Activated B cell treated with CpG ODN at 0.5 μM for 24 hours (primary cell): ENCODE results near the gene SUPT3H. TPM values are rescaled to one million over a fixed set of nuclear protein-coding genes. Genes with fewer than 3 reads are reported as not detected.

Experiments used
- ATAC-seq: fragments of 200-7000 bp; cut with Tn5 transposase; one replicate; pipeline ENCODE4 v1.10.0; 2021; ENCODE audit warnings: low read depth, mild to moderate bottlenecking, moderate library complexity
- CTCF ChIA-PET: fragments of 350-600 bp; sonication (Branson Sonifier 250); formaldehyde crosslinking; loops from one replicate; lab custom pipeline; 2021; ENCODE audit warnings: antibody characterized with exemption; lab: Charles Lee
- POLR2A ChIA-PET: fragments of 350-600 bp; sonication (Branson Sonifier 250); formaldehyde crosslinking; loops from one replicate; lab custom pipeline; 2021; ENCODE audit warnings: antibody characterized with exemption; lab: Charles Lee
- DNase-seq: peaks from one replicate; pipeline ENCODE4 v3.0.0; 2022
- H3K27ac Mint-ChIP-seq: one replicate; pipeline ENCODE4 v1.8.0; 2020; ENCODE audit warnings: mixed read lengths
- H3K27me3 Mint-ChIP-seq: one replicate; pipeline ENCODE4 v1.8.0; 2021; ENCODE audit warnings: mixed read lengths
- H3K36me3 Mint-ChIP-seq: one replicate; pipeline ENCODE4 v1.8.0; 2021; ENCODE audit warnings: low read depth, mixed read lengths
- H3K4me1 Mint-ChIP-seq: one replicate; pipeline ENCODE4 v1.8.0; 2021; ENCODE audit warnings: mixed read lengths
- H3K4me3 Mint-ChIP-seq: one replicate; pipeline ENCODE4 v1.8.0; 2020; ENCODE audit warnings: mild to moderate bottlenecking, mixed read lengths
- H3K9me3 Mint-ChIP-seq: one replicate; pipeline ENCODE4 v1.8.0; 2020; ENCODE audit warnings: mixed read lengths
- intact Hi-C: fragments of 100-400 bp; cut with micrococcal nuclease; formaldehyde crosslinking; loops from one replicate; pipeline ENCODE4 v1.15.1; 2024
- total RNA-seq: library from RNA; stranded (reverse); gene quantifications from 2 replicates; pipeline ENCODE4 v1.2.3, GENCODE V29; 2022
- TF ChIP-seq, protein P1 (sequence below): fragments of 200-600 bp; IDR thresholded peaks from one replicate; pipeline ENCODE4 v1.8.0; 2022; ENCODE audit warnings: antibody characterized with exemption, mild to moderate bottlenecking

Gene SUPT3H
- total RNA-seq, 1 donor from 2014 or later, result 9.9 TPM

GRCh38 chr6:44956396-44956795 is 421.3 kb downstream of the SUPT3H start:
- POLR2A ChIA-PET, result no interaction called here
- intact Hi-C loops, result no loop called here
- ATAC-seq, result no peak
- Mint-ChIP-seq H3K4me1 (peaks cover 2% of the 10 kb centered on the region), H3K27me3 (no peaks in the 10 kb centered on the region), H3K36me3 (peaks cover 21% of the 10 kb centered on the region), H3K9me3 (peaks cover 6% of the 10 kb centered on the region), H3K27ac (no peak overlapping the region), H3K4me3 (no peak overlapping the region)
- TF ChIP-seq, protein P1, sequence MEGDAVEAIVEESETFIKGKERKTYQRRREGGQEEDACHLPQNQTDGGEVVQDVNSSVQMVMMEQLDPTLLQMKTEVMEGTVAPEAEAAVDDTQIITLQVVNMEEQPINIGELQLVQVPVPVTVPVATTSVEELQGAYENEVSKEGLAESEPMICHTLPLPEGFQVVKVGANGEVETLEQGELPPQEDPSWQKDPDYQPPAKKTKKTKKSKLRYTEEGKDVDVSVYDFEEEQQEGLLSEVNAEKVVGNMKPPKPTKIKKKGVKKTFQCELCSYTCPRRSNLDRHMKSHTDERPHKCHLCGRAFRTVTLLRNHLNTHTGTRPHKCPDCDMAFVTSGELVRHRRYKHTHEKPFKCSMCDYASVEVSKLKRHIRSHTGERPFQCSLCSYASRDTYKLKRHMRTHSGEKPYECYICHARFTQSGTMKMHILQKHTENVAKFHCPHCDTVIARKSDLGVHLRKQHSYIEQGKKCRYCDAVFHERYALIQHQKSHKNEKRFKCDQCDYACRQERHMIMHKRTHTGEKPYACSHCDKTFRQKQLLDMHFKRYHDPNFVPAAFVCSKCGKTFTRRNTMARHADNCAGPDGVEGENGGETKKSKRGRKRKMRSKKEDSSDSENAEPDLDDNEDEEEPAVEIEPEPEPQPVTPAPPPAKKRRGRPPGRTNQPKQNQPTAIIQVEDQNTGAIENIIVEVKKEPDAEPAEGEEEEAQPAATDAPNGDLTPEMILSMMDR, result no peak
- CTCF ChIA-PET, result no interaction called here
- no peak for DNase-seq

DNA sequence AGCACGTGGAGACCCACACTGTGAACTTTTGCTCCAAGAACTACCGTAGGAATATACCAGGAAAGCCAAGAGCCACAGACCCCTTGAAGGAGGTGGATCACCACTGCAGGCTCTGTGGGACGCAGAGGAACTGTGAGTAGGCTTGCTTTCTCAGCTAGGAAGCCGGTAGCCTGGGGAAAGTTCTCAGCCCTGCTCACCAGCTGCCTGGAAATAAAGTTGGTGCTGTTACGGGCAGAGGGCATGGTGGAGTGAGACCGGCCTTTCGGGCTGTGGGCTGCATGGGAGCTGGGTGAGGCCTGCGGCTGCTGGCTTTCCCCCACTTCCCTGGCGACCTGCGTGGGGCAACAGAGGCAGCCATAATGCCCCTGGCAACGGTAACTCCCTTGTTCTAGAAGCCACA is 422.6 kb downstream of the SUPT3H start:
- no peaks in the 10 kb centered on the region for H3K4me1 Mint-ChIP-seq
- ChIA-PET CTCF (no interaction called here), POLR2A (no interaction called here)
- no peak overlapping the region for H3K27ac Mint-ChIP-seq
- no peak overlapping the region for H3K4me3 Mint-ChIP-seq
- H3K9me3 Mint-ChIP-seq, result peaks cover 12% of the 10 kb centered on the region
- H3K27me3 Mint-ChIP-seq, result no peaks in the 10 kb centered on the region
- ATAC-seq (no peak), DNase-seq (no peak)
- intact Hi-C loops, result no loop called here
- H3K36me3 Mint-ChIP-seq, result peaks cover 31% of the 10 kb centered on the region
- TF ChIP-seq, protein P1, result no peak

GRCh38 chr6:44954281-44954680 is 423.5 kb downstream of the SUPT3H start:
- Mint-ChIP-seq H3K27me3 (no peaks in the 10 kb centered on the region), H3K9me3 (peaks cover 18% of the 10 kb centered on the region), H3K4me1 (no peaks in the 10 kb centered on the region), H3K27ac (no peak overlapping the region), H3K36me3 (peaks cover 39% of the 10 kb centered on the region), H3K4me3 (no peak overlapping the region)
- CTCF ChIA-PET, result no interaction called here
- intact Hi-C loops, result no loop called here
- DNase-seq, result no peak
- POLR2A ChIA-PET, result no interaction called here
- no peak for ATAC-seq
- TF ChIP-seq, protein P1, result no peak

GRCh38 chr6:44951253-44951747 is 426.4 kb downstream of the SUPT3H start:
- CTCF ChIA-PET, result no interaction called here
- H3K27me3 Mint-ChIP-seq, result no peaks in the 10 kb centered on the region
- no peak for DNase-seq

DNA sequence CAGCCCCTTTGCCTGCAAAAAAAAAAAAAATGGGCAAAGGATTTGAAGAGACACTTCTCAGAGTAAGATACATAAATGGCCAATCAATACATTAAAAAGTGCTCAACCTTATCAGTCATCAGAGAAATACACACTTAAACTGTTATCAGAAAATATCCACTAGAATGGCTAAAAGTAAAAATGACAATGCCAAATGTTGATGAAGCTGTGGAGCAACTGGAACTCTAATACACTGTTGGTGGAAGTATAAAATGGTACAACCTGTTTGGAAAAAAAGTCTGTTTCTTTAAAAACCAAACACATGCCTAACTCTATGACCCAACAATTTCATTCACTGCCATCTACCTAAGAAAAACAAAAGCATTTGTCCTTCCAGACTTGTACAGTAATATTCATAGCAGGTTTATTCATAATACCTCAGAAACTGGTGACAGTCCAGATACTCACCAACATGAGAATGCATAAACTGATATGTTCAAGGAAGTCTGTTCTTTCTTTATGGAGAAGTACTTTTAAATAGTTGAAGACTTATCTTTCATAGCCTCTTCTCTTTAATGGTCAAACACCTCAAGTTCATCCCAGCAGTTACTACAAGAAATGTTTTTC is 428.0 kb downstream of the SUPT3H start:
- ATAC-seq, result no peak
- Mint-ChIP-seq H3K4me3 (no peak overlapping the region), H3K4me1 (no peaks in the 10 kb centered on the region), H3K36me3 (peaks cover 63% of the 10 kb centered on the region), H3K27ac (no peak overlapping the region), H3K27me3 (no peaks in the 10 kb centered on the region), H3K9me3 (peaks cover 30% of the 10 kb centered on the region)
- ChIA-PET POLR2A (no interaction called here), CTCF (no interaction called here)
- intact Hi-C loops, result no loop called here
- TF ChIP-seq, protein P1, result no peak
- no peak for DNase-seq

More at GRCh38 chr6:44951253-44951747, 426.4 kb downstream of the SUPT3H start:
- Mint-ChIP-seq H3K9me3 (peaks cover 26% of the 10 kb centered on the region), H3K36me3 (peaks cover 53% of the 10 kb centered on the region), H3K27ac (no peak overlapping the region), H3K4me3 (no peak overlapping the region), H3K4me1 (no peaks in the 10 kb centered on the region)
- POLR2A ChIA-PET, result no interaction called here
- intact Hi-C loops, result no loop called here
- TF ChIP-seq, protein P1, result no peak
- no peak for ATAC-seq
